Endometrium (tissue), 2 donors: ENCODE data around the gene NT5M.
"Not testable (repeated sequence)": the region's sequence is repeated elsewhere in the genome, so short reads cannot be mapped to it uniquely, and the experiment has no call there.

Experiments
- FAIRE-seq: peaks from 2 replicates; lab custom pipeline; 2012; peaks lifted over from hg19 to GRCh38; lab: Jason Lieb, UNC
- donor health status: control.
- donor health status: control.

Gene NT5M

DNA sequence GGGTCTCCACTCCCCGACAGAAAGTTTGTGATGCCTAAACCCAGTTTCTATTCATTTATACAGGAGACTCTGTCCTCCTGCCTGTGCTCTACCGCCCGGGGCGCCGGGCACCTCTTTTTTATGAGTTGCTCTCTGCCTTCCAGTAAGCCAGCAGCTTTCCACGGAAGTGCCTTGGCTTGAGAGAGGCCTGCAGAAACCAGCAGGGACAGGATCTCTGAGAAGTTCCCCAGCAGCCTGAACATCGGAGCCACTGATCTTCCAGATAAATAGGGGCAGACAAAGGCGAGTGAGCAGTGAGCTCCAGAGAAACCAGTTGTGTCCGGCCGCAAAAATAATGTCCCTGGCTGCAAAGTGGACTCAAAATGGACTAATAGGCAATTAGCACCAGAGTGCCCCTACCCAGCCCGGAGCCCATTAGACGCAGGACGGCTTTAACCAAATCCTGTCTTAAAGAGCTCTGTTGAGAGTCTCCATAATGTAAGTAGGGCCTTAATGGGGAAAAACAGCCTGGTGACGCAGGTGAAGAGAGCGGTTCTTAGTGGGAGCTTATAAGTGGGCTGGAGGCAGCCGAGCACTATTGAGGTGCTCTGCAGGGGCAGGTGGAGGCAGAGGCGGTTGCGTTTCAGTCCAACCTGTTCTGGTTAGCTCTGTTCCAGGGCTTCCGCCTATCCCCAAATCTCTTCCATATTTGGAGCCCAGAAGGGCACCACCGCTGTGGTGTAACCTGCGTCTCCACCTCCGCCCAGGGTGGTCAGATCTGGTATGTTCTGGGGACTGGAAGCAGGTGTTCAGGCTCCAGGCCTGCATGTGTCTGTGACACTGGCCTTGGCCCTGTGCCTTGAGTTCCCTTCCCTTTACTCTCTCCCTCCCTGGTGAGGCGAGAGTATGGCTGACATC is 74.1 kb downstream of the NT5M start:
- FAIRE-seq = no peak

DNA sequence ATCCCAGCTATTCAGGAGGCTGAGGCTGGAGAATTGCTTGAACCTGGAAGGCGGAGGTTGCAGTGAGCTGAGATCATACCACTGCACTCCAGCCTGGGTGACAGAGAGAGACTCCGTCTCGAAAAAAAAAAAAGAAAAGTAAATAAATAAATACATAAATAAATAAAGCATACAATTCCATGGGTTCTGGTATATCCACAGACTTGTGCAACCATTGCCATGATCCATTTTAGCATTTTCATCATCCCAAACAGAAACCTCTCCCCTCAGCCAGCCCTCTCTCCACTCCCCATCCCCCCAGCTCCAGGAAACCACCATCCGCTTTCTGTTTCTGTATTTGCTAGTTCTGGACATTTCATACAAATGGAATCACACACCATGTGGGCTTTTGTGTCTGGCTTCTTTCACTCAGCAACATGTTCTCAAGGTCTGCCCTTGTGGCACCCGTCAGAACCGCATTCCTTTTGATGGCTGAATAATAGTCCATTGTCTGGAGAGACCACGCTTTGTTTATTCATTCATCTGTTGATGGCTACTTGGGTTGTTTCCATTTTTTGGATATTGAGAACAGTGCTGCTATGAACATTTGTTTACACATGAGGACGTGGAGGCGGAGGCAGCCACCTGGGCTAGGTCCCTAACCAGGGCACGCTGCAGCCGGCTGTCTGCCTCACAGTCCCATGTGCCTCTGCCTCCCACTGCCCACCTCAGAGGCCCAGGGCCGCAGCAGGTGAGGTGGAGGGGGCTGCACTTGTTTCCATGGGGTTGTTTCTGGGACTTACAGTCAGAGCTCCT is 76.2 kb downstream of the NT5M start:
- no peak for FAIRE-seq

DNA sequence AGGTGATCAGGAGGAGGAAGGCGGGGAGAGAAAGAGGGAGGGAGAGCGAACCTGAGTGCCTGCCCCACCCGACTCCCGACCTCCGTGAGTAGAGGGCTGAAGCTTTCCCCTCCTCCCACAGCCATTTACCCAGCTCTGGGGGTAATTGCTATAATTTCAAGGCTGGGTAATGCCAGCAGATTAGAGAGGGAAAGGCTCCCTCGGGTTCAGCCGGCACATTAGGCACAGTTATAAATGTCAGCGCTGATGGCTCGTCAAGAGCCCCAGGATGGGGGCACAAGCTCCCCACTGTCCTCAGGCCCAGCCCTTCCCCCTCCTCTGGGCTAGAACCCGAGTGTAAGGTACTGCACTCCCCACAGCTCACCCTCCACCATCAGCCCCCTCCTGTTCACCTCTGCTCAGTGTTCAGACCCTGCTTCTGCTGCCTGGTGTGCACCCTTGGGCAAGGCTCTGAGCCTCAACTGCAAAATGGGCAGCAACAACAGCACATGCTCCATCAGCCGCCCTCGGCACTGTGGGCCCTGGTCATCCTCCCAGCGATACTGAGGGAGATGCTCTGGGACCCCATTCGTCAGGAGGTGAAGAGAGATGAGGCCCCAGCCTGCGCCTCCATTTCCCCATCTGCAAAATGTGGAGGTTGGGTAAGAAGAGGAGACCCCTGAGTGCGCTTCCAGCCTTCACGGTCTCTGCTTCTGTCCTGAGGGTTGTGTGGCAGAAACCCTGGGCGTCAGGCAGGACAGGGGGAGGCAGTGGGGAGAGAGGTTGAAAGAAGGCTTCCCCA is 77.2 kb downstream of the NT5M start:
- FAIRE-seq = no peak

DNA sequence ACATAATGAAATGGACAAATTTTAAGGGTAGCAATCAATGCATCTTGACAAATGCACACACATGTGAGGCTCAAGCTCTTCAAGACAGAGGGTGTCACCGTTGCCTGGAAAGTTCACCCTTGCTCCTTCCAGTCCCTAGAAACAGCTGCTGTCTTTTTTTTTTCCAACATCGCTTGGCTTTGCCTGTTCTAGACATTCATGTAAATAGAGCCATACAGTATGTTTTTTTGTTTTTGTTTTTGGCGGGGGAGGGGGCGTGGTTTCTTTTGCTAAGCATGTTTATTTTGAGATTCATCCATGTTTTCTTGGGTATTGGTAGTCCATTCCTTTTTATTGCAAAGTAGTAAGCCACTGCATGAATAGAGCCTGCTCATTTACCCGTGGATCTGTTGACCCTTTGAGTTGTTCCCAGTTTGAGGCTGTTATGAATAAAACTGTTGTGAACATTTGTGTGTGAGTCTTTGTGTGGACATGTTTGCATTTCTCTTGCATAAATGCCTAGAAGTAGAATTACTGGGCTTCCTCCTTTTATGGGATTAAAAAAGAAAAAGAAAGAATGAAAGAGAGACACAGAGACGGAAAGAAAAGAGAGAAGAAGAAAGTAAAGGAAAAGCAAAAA is 78.4 kb downstream of the NT5M start:
- no peak for FAIRE-seq

DNA sequence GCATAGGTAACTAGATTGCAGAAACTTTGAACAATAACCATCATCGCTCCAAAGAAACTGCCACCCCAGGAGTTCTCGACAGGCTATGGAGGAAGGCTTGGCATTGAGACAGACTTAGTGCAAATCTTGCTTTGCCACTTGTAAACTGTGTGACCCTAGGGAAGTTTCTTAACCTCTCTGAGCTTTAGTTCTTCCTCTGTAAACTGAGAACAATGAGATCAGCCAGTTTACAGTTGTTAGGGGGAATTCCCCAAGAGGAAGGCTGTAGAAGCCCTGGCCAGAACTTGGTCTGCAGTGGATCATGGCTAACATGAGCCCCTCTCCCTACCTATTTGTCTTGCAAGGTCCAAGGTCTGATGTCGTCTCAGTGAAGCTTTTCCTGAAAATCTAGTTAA is 78.9 kb downstream of the NT5M start:
- FAIRE-seq = no peak

DNA sequence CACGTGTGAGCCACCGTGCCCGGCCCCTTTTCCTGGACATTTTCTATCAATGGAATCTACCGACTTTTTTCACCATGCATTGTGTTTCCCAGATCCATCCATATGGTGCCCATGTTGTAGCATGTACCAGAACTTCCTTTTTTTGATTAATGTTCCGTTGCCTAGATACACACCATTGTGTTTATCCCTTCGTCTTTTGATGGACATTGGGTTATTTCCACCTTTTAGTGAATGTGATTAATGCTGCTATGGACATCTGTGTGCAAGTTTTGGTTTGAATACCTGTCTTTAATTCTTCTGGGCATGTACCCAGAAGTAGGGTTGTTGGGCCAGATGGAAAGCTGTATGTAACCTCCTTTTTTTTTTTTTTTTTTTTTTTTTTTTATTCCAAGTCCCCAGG is 79.8 kb downstream of the NT5M start:
- no peak for FAIRE-seq

DNA sequence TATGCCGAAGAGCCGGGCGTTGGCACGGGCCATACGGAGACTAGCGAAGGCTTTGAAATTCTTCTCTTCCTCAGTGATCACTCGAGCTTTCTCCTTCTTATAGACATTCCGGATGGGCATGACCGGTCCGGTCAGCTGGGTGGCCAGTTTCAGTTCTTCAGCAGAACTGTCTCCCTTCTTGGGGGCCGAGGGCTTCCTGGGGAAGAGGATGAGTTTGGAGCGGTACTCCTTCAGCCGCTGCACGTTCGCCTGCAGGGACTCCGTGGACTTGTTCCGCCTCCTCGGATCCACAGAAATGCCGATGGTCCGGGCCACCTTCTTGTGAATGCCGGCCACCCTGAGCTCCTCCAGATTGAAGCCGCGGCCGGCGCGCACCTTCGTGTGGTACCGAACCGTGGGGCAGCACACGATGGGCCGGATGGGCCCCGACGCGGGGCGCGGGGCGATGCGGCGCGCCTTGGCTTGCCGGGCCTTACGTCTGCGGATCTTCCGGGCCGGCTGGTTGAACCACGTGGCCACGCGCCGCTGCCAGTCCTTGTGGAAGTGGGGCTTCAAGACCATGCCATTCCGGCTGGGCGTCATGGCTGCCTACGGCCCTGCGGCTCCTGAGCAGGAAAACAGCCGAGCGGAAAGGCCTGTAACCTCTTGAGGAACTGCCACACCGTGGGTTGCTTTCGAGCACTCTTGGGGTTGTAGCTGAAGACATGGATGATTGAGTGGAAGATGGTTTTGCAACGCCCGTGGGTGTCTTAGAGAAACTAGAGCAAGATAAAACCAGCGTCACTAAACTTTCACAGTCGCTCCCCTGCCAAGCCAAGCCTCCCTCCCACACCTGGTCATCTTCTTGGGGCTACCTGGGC is 80.5 kb downstream of the NT5M start:
- FAIRE-seq = not testable (repeated sequence)

DNA sequence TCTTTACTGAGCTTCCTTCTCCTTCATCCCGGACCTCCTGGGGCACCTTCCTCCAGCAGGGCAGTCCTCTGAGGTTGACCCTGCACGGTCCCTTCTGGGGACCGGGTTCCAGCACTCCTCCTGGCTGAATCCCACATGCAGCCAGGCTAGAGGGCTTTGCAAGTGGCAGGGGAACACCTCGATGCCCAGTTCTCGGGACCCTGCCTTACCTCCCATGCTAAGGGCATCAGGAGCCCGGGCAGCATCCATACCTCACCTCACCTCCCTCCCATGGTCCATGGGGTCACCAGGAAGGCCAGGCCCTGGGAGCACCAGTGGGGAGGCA is 81.1 kb downstream of the NT5M start:
- FAIRE-seq = no peak

DNA sequence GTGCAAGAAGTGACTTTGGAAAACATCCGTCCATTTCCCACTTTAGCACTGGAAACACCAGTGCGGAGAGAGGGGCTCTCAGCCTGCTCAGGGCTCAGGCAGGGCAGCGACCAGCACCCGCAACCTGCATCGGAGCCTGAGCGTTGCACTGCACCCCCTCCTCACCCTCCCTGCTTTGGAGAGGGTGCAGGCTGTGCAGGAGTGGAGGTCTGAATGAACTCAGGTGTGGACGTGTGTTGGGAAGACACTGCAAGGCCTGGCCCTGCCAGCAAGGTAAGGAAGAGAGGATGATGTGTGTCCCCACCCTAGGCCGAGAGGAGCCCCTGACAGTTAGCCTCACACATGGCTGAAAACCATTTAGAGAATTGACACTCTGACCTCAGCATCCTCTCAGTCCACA is 81.8 kb downstream of the NT5M start:
- FAIRE-seq = no peak

DNA sequence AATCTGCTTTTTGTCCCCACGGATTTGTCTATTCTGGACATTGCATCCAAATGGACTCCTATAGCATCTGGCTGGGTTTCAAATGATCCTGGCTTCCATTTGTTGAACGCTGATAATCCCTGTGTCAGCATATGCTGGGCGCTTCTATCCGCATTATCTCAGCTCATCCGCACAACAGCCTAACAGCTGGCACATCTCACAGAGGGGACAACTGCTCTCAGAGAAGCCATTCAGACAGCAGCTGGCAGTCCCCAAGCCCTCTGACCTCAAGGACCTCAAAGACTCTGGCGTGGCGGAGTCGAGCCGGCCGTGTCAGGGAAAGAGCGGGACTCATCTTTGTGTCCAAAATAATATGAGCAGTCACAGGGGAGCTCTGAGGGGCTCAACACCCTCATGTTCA is 82.3 kb downstream of the NT5M start:
- no peak for FAIRE-seq

DNA sequence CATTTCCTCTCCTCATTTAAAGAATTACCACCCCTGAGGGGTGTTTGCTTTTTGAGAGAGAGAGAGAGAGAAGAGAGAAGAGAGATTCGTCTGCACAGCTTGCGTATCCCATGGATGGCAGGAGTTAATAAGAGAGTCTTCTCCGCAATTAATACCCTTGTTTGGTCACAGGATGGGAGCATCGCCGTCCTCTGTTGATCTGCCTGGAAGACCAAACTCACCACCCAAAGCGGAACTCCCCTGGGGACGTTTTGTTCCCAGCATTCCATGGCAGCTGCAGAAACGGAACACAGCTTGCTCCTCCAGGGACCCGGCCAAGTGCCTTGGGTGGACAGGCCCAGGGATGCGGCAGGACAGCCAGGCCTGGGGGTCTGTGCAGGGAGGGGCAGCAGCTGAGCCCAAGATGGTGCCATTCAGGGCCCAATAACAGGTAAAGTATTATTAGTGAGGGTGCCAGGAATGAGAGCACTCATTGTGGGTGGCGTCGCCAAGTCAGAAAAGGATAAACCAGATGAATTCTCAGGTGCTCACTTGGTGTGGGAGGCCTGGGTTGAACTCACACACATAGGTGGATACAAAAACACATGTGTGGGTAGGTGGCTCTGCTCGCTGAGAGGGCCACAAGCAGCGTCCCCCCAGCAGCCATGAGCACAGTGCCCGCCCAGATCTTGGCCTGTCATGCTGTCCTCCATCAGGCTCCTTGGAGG is 83.1 kb downstream of the NT5M start:
- FAIRE-seq = no peak

DNA sequence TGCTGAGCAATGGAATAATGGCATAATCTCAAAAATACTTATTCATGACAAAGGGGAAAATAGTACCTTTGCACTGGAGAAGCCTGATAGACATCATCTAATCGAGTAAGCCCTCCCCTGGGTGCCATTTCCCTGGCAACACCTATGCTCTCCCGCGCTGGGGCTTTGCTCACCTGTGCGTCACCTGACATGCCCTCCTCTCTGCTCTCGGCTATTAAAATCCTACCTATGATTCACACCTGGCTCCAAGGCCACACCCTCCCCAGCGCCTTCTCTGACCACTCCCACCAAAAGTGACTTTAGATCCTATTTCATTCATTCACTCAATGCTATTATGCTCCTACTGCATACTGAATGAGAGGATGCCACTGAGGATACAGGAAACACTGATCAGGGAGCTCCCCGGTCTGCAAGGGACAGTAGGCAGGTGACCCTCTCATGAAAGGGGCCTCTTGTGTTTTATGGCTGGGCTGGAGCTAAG is 83.9 kb downstream of the NT5M start:
- no peak for FAIRE-seq

DNA sequence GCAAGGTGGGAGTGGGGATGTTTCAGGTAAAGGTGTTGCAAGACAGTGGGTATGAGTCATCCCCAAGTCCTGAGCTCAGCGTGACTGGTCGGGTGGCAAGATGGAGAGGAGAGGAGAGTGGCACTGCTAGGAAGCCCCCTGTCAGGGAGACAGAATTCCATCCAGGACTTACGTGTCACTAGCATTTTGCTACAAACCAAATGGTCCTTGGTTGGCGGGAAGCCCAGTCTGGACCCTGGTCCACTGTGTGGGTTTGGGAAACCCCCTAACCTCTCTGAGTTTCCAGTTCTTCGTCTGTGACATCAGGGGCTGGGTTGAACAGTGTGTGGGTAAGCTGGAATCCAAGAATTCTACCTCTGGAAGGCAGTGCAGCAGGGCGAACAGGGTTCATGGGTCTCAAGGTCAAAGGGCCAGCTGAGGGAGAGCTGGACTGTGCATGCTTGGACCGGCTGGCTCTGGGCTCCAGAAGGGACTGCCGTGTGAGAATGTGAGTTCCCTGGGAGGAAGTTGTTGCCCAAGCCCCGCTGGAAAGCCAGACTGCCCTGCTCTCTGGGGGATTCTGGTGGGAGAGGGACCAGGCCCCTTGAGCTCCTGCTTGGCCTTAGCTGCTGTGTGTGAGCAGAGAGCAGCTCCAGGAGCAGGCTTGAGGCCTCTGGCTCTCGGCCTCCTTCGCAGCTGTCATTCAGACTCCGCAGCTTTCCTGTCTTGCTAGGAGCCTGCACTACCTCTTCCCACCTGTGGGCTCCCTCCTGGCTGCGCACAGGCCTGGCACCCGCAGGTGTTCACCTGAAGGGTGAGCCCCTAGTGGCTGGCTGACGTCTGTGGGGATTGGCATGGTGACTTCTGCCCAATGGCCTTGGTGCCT is 84.6 kb downstream of the NT5M start:
- FAIRE-seq = no peak

DNA sequence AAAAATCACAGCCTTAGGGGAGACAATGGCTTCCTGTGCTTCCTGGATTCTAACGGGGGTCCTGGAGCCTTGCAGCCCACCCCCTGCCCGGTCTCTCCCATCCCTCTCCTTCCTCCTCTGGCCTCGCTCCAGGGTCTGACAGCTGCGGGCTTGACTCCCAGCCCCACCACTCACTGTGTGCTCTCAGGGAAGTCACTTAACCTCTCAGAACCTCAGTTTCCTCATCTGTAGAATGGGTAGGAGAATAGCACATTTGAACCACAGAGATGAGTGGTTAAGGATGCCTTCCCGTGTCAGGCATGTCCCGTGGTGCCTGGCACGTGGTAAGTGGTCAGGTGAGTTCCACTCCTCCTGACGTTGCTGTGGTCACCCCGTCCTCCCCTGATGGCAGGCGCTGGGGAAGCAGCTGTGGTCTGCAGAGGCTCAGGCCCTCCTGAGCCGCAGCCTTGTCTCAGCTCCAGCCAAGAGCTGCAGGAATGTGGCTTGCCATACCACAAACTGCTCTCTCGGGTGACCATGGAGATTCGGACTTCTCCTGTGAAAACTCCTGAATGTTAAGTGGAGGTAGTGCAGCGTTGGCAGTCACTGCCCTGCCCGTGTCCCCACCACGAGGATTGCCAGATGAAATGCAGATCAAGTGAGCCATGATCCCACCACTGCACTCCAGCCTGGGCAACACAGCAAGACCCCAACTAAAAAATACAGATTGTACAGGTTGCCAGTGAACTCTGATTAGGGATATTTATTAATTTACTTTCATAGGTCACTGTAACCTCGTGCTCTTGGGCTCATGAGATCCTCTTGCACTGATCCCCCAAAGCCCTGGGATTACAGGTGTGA is 85.7 kb downstream of the NT5M start:
- FAIRE-seq = no peak

DNA sequence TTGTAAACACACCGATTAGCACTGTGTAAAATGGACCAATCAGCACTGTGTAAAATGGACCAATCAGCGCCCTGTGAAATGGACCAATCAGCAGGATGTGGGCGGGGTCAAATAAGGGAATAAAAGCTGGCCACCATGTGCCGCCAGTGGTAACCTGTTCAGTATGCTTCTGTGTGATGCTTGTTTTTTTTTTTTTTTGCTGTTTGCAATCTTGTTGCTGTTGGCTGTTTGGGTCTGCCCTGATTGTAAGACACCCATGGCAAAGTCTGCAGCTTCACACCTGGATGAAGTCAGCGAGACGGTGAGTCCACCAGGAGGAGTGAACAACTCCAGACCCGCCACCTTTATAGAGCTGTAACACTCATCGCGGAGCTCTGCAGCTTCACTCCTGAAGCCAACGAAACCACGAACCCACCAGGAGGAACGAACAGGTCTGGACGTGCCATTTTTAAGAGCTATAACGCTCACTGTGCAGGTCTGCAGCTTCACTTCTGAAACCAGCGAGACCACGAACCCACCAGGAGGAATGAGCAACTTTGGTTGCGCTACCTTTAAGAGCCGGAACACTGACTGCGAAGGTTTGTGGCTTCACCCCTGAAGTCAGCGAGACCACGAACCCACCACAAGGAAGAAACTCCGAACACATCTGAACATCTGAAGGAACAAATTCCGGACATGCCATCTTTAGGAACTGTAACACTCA is 88.6 kb downstream of the NT5M start:
- FAIRE-seq = no peak

DNA sequence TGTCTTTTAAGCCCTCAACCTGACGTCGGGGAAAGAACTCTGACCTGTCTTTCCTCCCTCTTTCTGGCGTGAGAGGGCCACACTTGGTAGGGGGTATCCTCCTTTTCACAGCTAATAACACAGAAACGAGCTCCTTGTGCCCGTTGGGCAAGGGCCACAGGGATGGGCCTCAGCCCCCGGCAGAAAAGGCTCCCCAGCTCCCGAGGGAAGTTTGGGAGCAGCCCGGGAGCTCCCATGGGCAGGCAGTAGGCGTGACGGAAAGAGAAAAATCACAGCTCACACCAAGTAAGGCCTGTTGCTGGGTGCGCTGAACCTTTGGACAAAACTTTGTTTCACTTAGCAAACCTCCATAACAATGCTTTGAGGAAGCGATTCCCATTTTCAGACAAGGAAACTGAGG is 90.8 kb downstream of the NT5M start:
- no peak for FAIRE-seq

DNA sequence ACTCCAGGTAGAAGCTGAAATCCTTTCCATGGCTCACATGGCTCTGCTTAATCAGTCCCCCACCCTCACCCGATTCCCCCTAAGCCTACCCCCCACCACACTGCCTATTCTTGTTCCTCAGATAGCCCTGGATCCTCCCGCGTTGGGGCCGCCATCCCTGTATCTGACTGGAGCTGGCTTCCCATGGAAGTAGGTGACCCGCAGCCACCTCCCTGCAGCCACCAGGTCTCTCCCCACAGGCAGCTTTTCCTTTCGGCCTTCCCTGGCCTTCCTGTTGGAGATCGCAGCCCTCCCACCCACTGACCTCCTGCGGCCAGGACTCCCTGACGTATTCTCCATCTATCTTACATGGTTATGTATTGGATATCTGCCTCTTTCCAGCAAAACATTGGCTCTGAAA is 91.3 kb downstream of the NT5M start:
- no peak for FAIRE-seq

DNA sequence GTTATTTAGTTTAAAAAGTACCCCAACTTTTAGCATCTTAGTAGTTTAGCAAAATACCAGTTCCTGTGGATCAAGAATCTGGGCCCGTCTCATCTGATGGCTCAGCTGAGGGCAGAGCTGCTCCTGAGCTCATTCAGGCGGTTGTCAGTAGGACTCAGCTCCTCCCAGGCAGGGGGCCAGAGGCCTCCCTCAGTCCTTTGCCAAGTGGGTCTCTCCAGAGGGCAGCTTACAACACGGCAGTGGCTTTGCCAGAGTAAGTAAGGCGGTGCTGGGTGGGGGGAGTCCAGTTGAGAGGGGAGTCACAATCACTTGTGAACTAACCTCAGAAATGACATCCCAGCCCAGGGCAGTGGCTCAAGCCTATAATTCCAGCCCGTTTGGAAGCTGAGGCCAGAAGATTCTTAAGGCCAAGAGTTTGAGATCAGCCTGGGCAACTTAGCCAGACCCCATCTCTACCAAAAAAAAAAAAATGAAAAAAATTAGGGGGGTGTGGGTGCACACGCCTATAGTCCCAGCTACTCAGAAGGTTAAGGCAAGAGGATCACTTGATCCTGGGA is 92.2 kb downstream of the NT5M start:
- FAIRE-seq = no peak
